Measurements from ENCODE around the gene IFNLR1.

Gene IFNLR1

DNA sequence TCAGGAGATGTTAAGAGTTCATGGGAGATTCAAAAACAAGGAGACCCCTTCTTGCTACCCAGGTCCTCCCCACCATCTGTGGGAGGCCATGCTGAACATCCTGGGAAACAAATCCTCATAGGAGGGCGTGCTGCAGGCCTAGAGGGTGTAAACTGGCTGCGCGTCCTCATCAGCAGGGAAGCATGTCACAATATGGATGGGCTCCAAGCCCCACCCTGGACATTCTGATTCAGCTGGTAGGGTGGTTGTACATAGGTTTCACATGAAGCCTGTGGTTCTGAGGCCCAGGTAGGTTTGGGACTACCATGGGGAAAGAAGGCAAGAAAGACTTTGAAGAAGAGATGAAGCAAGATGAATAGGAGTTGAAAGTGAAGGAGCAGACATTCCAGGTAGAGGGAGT, 44.6 kb upstream of the IFNLR1 start:
- no peak overlapping the region for H3K4me3 ChIP-seq (ENCODE audit: insufficient read depth, low read length, poor library complexity, severe bottlenecking)
- H4K20me1 ChIP-seq (ENCODE audit: low read depth, low read length): no peaks in the 10 kb centered on the region
- H3K36me3 ChIP-seq (ENCODE audit: low read length): no peaks in the 10 kb centered on the region
- no peaks in the 10 kb centered on the region for H3K9me2 ChIP-seq (replicated peaks; ENCODE audit: insufficient read depth, low read length)
- H3K27me3 ChIP-seq (ENCODE audit: low read length): no peaks in the 10 kb centered on the region
- no peak overlapping the region for H3K27ac ChIP-seq (ENCODE audit: low read depth, low read length)
- H3K9me3 ChIP-seq (ENCODE audit: insufficient read depth, low read length): no peaks in the 10 kb centered on the region
- no peak overlapping the region for H2AFZ ChIP-seq (ENCODE audit: low read depth, low read length, severe bottlenecking)
- TF ChIP-seq, protein P1, sequence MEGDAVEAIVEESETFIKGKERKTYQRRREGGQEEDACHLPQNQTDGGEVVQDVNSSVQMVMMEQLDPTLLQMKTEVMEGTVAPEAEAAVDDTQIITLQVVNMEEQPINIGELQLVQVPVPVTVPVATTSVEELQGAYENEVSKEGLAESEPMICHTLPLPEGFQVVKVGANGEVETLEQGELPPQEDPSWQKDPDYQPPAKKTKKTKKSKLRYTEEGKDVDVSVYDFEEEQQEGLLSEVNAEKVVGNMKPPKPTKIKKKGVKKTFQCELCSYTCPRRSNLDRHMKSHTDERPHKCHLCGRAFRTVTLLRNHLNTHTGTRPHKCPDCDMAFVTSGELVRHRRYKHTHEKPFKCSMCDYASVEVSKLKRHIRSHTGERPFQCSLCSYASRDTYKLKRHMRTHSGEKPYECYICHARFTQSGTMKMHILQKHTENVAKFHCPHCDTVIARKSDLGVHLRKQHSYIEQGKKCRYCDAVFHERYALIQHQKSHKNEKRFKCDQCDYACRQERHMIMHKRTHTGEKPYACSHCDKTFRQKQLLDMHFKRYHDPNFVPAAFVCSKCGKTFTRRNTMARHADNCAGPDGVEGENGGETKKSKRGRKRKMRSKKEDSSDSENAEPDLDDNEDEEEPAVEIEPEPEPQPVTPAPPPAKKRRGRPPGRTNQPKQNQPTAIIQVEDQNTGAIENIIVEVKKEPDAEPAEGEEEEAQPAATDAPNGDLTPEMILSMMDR (IDR thresholded peaks at IDR 0.05; ENCODE audit: insufficient read depth, low read length, poor library complexity, severe bottlenecking): no peak
- TF ChIP-seq EZH2phosphoT487 (conservative IDR thresholded peaks at IDR 0.05; ENCODE audit: low read length): no peak
- no peaks in the 10 kb centered on the region for H3K79me2 ChIP-seq (ENCODE audit: insufficient read depth, low read length)
- H3K9ac ChIP-seq (ENCODE audit: low read length): no peak overlapping the region
- H3K4me2 ChIP-seq (ENCODE audit: low read depth, low read length, poor library complexity, severe bottlenecking): no peak overlapping the region
- no peaks in the 10 kb centered on the region for H3F3A ChIP-seq (ENCODE audit: insufficient read depth)

DNA sequence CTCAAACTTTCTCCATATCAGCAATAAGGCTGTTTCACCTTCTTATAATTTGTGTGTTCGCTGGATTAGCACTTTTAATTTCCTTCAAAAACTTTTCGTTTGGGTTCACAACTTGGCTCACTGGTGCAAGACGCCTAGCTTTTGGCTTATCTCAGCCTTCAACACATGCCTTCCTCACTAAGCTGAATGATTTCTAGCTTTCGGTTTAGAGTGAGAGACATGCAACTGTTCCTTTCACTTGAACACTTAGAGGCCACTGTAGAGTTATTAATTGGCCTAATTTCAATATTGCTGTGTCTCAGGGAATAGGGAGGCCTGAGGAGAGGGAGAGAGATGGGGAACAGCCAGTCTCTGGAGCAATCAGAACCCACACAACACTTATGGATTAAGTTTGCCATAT, 41.2 kb upstream of the IFNLR1 start:
- no peaks in the 10 kb centered on the region for H3K79me2 ChIP-seq (ENCODE audit: insufficient read depth, low read length)
- no peak overlapping the region for H3K4me3 ChIP-seq (ENCODE audit: insufficient read depth, low read length, poor library complexity, severe bottlenecking)
- no peaks in the 10 kb centered on the region for H3K36me3 ChIP-seq (ENCODE audit: low read length)
- no peak overlapping the region for H3K4me2 ChIP-seq (ENCODE audit: low read depth, low read length, poor library complexity, severe bottlenecking)
- no peaks in the 10 kb centered on the region for H4K20me1 ChIP-seq (ENCODE audit: low read depth, low read length)
- no peaks in the 10 kb centered on the region for H3K9me3 ChIP-seq (ENCODE audit: insufficient read depth, low read length)
- TF ChIP-seq EZH2phosphoT487 (conservative IDR thresholded peaks at IDR 0.05; ENCODE audit: low read length): no peak
- TF ChIP-seq, protein P1 (IDR thresholded peaks at IDR 0.05; ENCODE audit: insufficient read depth, low read length, poor library complexity, severe bottlenecking): no peak
- H2AFZ ChIP-seq (ENCODE audit: low read depth, low read length, severe bottlenecking): no peak overlapping the region
- H3K27me3 ChIP-seq (ENCODE audit: low read length): no peaks in the 10 kb centered on the region
- no peaks in the 10 kb centered on the region for H3F3A ChIP-seq (ENCODE audit: insufficient read depth)
- H3K9ac ChIP-seq (ENCODE audit: low read length): no peak overlapping the region
- H3K27ac ChIP-seq (ENCODE audit: low read depth, low read length): no peak overlapping the region
- no peaks in the 10 kb centered on the region for H3K9me2 ChIP-seq (replicated peaks; ENCODE audit: insufficient read depth, low read length)

DNA sequence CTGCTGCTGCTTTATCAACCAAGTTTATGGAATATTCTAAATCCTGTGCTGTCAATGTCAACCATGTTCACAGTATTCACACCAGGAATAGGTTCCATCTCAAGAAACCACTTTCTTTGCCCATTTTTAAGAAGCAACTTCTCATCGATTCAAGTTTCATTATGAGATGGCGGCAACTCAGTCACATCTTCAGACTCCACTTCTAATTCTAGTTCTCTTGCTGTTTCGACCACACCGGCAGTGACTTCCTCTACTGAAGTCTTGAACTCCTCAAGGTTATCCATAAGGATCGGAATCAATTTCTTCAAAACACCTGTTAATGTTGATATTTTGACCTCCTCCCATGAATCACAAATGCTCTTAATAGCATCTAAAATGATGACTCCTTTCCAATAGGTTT, 39.7 kb upstream of the IFNLR1 start:
- no peaks in the 10 kb centered on the region for H3K79me2 ChIP-seq (ENCODE audit: insufficient read depth, low read length)
- H4K20me1 ChIP-seq (ENCODE audit: low read depth, low read length): no peaks in the 10 kb centered on the region
- H3F3A ChIP-seq (ENCODE audit: insufficient read depth): peaks cover 3% of the 10 kb centered on the region; the same call in 1 of the 2 replicates
- no peak overlapping the region for H3K4me3 ChIP-seq (ENCODE audit: insufficient read depth, low read length, poor library complexity, severe bottlenecking)
- H3K9me2 ChIP-seq (replicated peaks; ENCODE audit: insufficient read depth, low read length): no peaks in the 10 kb centered on the region
- H3K27ac ChIP-seq (ENCODE audit: low read depth, low read length): no peak overlapping the region
- no peaks in the 10 kb centered on the region for H3K36me3 ChIP-seq (ENCODE audit: low read length)
- no peak overlapping the region for H2AFZ ChIP-seq (ENCODE audit: low read depth, low read length, severe bottlenecking)
- no peak overlapping the region for H3K9ac ChIP-seq (ENCODE audit: low read length)
- no peaks in the 10 kb centered on the region for H3K9me3 ChIP-seq (ENCODE audit: insufficient read depth, low read length)
- H3K4me2 ChIP-seq (ENCODE audit: low read depth, low read length, poor library complexity, severe bottlenecking): no peak overlapping the region
- H3K27me3 ChIP-seq (ENCODE audit: low read length): no peaks in the 10 kb centered on the region
- TF ChIP-seq, protein P1 (IDR thresholded peaks at IDR 0.05; ENCODE audit: insufficient read depth, low read length, poor library complexity, severe bottlenecking): no peak
- TF ChIP-seq EZH2phosphoT487 (conservative IDR thresholded peaks at IDR 0.05; ENCODE audit: low read length): no peak

All from SU-DHL-6 (cell line).